ENCODE measurements around the gene PDE10A. TPM values are rescaled to one million over a fixed set of nuclear protein-coding genes. Genes with fewer than 3 reads are reported as not detected.

The PDE10A gene
- total RNA-seq, 1 donor from 2014 or later: 5.4 TPM

GRCh38 chr6:165697171-165697570 lies 34.1 kb upstream of the PDE10A start:
- no peaks in the 10 kb centered on the region for H3K9me3 Mint-ChIP-seq (ENCODE audit: unreplicated experiment)
- TF ChIP-seq EZH2 (IDR thresholded peaks at IDR 0.05; ENCODE audit: insufficient read depth, low read length): no peak
- no peak for TF ChIP-seq CTCF (IDR thresholded peaks at IDR 0.05; ENCODE audit: insufficient read depth, low read depth, low read length)
- no peak overlapping the region for H3K27ac Mint-ChIP-seq (ENCODE audit: unreplicated experiment)
- Histone ChIP-seq H3K79me2 (ENCODE audit: insufficient read depth, low read length) (no peaks in the 10 kb centered on the region), H2AFZ (ENCODE audit: low read depth, low read length) (no peak overlapping the region), H3K4me3 (ENCODE audit: insufficient read depth, low read depth, low read length) (no peak overlapping the region), H3K27ac (ENCODE audit: low read depth, low read length) (no peak overlapping the region), H3K9me3 (ENCODE audit: insufficient read depth, low read depth, low read length) (peaks cover 4% of the 10 kb centered on the region), H3K9ac (ENCODE audit: low read length) (no peak overlapping the region), H3K36me3 (ENCODE audit: insufficient read depth, low read length) (no peaks in the 10 kb centered on the region), H3K4me1 (ENCODE audit: insufficient read depth, low read length) (peaks cover under 1% of the 10 kb centered on the region), H4K20me1 (ENCODE audit: insufficient read depth, low read length) (no peaks in the 10 kb centered on the region), H3K27me3 (ENCODE audit: insufficient read depth, low read length) (peaks cover under 1% of the 10 kb centered on the region), H3K4me2 (ENCODE audit: low read length) (no peak overlapping the region)
- DNase-seq (ENCODE audit: low read depth) (no peak), FAIRE-seq (no peak)
- peaks cover 13% of the 10 kb centered on the region for H3K4me1 Mint-ChIP-seq (ENCODE audit: low read depth, unreplicated experiment)
- H3K4me3 Mint-ChIP-seq (ENCODE audit: unreplicated experiment): no peak overlapping the region
- H3K27me3 Mint-ChIP-seq (ENCODE audit: low read depth, unreplicated experiment): peaks cover 2% of the 10 kb centered on the region
- no peaks in the 10 kb centered on the region for H3K36me3 Mint-ChIP-seq (ENCODE audit: low read depth, unreplicated experiment)

DNA sequence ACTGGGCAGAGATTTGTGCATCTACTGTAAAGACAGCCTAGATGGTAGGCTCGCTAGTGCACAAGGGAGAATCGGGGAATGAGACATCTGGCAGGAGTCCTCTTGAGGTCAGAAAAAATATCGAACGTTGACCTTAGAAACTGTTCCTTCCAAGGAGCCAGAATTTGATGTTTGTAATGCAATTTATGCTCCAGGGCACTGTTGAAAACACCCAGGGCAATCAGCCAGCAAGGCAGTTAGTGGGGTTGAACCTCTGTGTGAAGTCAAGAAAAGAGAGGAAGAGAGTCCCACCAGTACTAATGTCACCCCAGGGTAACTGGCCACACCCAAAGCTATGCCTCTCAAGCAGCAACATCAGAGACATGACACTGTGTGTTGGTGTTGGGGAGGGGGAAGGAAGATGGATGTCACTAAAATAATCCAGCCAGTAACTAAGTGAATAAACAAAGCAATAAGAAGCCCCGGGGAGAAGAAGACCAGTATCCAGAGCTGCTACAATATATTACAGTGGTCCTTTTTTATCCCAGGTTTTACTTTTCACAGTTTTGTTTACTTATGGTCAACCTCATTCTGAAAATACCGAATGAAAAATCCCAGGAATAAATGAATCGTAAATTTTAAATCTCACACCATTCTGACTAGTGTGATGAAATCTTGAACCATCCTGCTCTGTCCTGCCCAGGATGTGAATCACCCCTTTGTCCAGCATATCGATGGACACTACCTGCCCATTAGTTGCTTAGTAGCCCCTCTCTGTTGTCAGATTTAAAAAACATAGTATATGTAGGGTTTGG lies 32.9 kb upstream of the PDE10A start:
- FAIRE-seq: no peak
- no peak overlapping the region for H3K27ac ChIP-seq (ENCODE audit: low read depth, low read length)
- no peaks in the 10 kb centered on the region for H3K36me3 ChIP-seq (ENCODE audit: insufficient read depth, low read length)
- H3K9me3 Mint-ChIP-seq (ENCODE audit: unreplicated experiment): no peaks in the 10 kb centered on the region
- H3K4me2 ChIP-seq (ENCODE audit: low read length): no peak overlapping the region
- H3K27ac Mint-ChIP-seq (ENCODE audit: unreplicated experiment): no peak overlapping the region
- peaks cover 8% of the 10 kb centered on the region for H3K4me1 Mint-ChIP-seq (ENCODE audit: low read depth, unreplicated experiment)
- no peak overlapping the region for H3K4me3 ChIP-seq (ENCODE audit: insufficient read depth, low read depth, low read length)
- no peak overlapping the region for H3K4me3 Mint-ChIP-seq (ENCODE audit: unreplicated experiment)
- H3K36me3 Mint-ChIP-seq (ENCODE audit: low read depth, unreplicated experiment): no peaks in the 10 kb centered on the region
- H4K20me1 ChIP-seq (ENCODE audit: insufficient read depth, low read length): no peaks in the 10 kb centered on the region
- peaks cover 2% of the 10 kb centered on the region for H3K27me3 Mint-ChIP-seq (ENCODE audit: low read depth, unreplicated experiment)
- H3K27me3 ChIP-seq (ENCODE audit: insufficient read depth, low read length): no peaks in the 10 kb centered on the region
- TF ChIP-seq CTCF (IDR thresholded peaks at IDR 0.05; ENCODE audit: insufficient read depth, low read depth, low read length): no peak
- no peak for TF ChIP-seq EZH2 (IDR thresholded peaks at IDR 0.05; ENCODE audit: insufficient read depth, low read length)
- no peak overlapping the region for H3K9ac ChIP-seq (ENCODE audit: low read length)
- H3K9me3 ChIP-seq (ENCODE audit: insufficient read depth, low read depth, low read length): no peaks in the 10 kb centered on the region
- H3K79me2 ChIP-seq (ENCODE audit: insufficient read depth, low read length): no peaks in the 10 kb centered on the region
- no peak overlapping the region for H2AFZ ChIP-seq (ENCODE audit: low read depth, low read length)
- peaks cover 11% of the 10 kb centered on the region for H3K4me1 ChIP-seq (ENCODE audit: insufficient read depth, low read length)
- no peak for DNase-seq (ENCODE audit: low read depth)

- Histone ChIP-seq H3K4me3 (ENCODE audit: insufficient read depth, low read depth, low read length) (no peak overlapping the region), H3K79me2 (ENCODE audit: insufficient read depth, low read length) (no peaks in the 10 kb centered on the region), H3K9ac (ENCODE audit: low read length) (no peak overlapping the region), H3K9me3 (ENCODE audit: insufficient read depth, low read depth, low read length) (no peaks in the 10 kb centered on the region), H3K4me1 (ENCODE audit: insufficient read depth, low read length) (peaks cover 11% of the 10 kb centered on the region), H2AFZ (ENCODE audit: low read depth, low read length) (no peak overlapping the region), H3K4me2 (ENCODE audit: low read length) (no peak overlapping the region), H3K36me3 (ENCODE audit: insufficient read depth, low read length) (no peaks in the 10 kb centered on the region), H3K27ac (ENCODE audit: low read depth, low read length) (no peak overlapping the region), H4K20me1 (ENCODE audit: insufficient read depth, low read length) (no peaks in the 10 kb centered on the region), H3K27me3 (ENCODE audit: insufficient read depth, low read length) (no peaks in the 10 kb centered on the region)
- H3K4me1 Mint-ChIP-seq (ENCODE audit: low read depth, unreplicated experiment): peaks cover 6% of the 10 kb centered on the region
- no peaks in the 10 kb centered on the region for H3K9me3 Mint-ChIP-seq (ENCODE audit: unreplicated experiment)
- no peak for DNase-seq (ENCODE audit: low read depth)
- H3K36me3 Mint-ChIP-seq (ENCODE audit: low read depth, unreplicated experiment): no peaks in the 10 kb centered on the region
- no peak for FAIRE-seq
- no peak for TF ChIP-seq CTCF (IDR thresholded peaks at IDR 0.05; ENCODE audit: insufficient read depth, low read depth, low read length)
- no peak for TF ChIP-seq EZH2 (IDR thresholded peaks at IDR 0.05; ENCODE audit: insufficient read depth, low read length)
- no peak overlapping the region for H3K4me3 Mint-ChIP-seq (ENCODE audit: unreplicated experiment)
- H3K27ac Mint-ChIP-seq (ENCODE audit: unreplicated experiment): no peak overlapping the region
- H3K27me3 Mint-ChIP-seq (ENCODE audit: low read depth, unreplicated experiment): peaks cover 5% of the 10 kb centered on the region
These were observed 31.3 kb upstream of the PDE10A start for GRCh38 chr6:165694296-165694695.
